K562 (cell line): ENCODE results near the gene MVP. TPM values are rescaled to one million over a fixed set of nuclear protein-coding genes. Genes with fewer than 3 reads are reported as not detected.

Experiments
- ATAC-seq: fragments of 200-7000 bp; cut with Tn5 transposase; 3 replicates; pipeline ENCODE4 v1.9.1; 2020; ENCODE audit warnings: moderate library complexity
- BruUV-seq: library from RNA; stranded (reverse); fragments of 400-500 nt; replicated peaks from 2 replicates; lab custom pipeline; 2021; lab: Mats Ljungman, UMichigan
- CTCF ChIA-PET: fragments of 300-600 bp; formaldehyde crosslinking; extraction: SDS; loops from one replicate; lab custom pipeline; 2021; ENCODE audit warnings: low intra/inter-chr PET ratio; lab: Yijun Ruan, JAX
- POLR2A ChIA-PET: fragments of 300-600, 350-650 bp; sonication (Branson Sonifier 250); formaldehyde crosslinking; extraction: SDS; loops from one replicate; lab custom pipeline; 2021; ENCODE audit warnings: antibody characterized with exemption, inconsistent platforms; lab: Yijun Ruan, JAX
- DNase-seq, 4 experiments: peaks; one replicate each; pipeline versions ENCODE4 v3.0.0 to v3.0.0-alpha.2; 2011 to 2018; ENCODE audit warnings: low spot score in 3 of 4, mixed read lengths in 3 of 4; ENCODE audit errors: extremely low read depth in 1 of 4
- FAIRE-seq: peaks from 2 replicates; lab custom pipeline; 2011; peaks lifted over from hg19 to GRCh38; lab: Jason Lieb, UNC
- H2AFZ ChIP-seq: 2 replicates; pipeline ENCODE4 v1.6.0; 2011; ENCODE audit warnings: low read depth, low read length, control low read depth, inconsistent platforms
- H3K27ac ChIP-seq: fragments of 200-600 bp; 3 replicates; pipeline ENCODE4 v1.8.0; 2011; ENCODE audit warnings: low read depth, mild to moderate bottlenecking, control low read depth, inconsistent platforms, low read length, moderate library complexity, mixed read lengths; ENCODE audit errors: extremely low read depth
- H3K27me3 ChIP-seq, 2 experiments: fragments of 300-600 bp in 1 of 2; 2 replicates in 1 of 2; 3 replicates in 1 of 2; pipeline versions ENCODE4 v1.6.0 to v1.8.0; 2011; ENCODE audit warnings: inconsistent platforms in 2 of 2, low read length in 2 of 2, mild to moderate bottlenecking in 1 of 2, mixed read lengths in 1 of 2, moderate library complexity in 1 of 2; ENCODE audit not compliant: control insufficient read depth in 2 of 2, insufficient read depth in 2 of 2
- H3K36me3 ChIP-seq: fragments of 300-600 bp; 3 replicates; pipeline ENCODE4 v1.8.0; 2011; ENCODE audit warnings: mild to moderate bottlenecking, low read length, inconsistent platforms; ENCODE audit not compliant: control insufficient read depth, insufficient read depth
- H3K4me1 ChIP-seq, 2 experiments: fragments of 200-600 bp in 1 of 2; replicated peaks in 1 of 2; 2 replicates in 1 of 2; 3 replicates in 1 of 2; pipeline versions ENCODE4 v1.5.1 to v1.8.0; 2011; ENCODE audit warnings: inconsistent platforms in 2 of 2, low read length in 2 of 2, mild to moderate bottlenecking in 1 of 2, mixed read lengths in 1 of 2, moderate library complexity in 1 of 2; ENCODE audit not compliant: control insufficient read depth in 2 of 2, insufficient read depth in 2 of 2
- H3K4me2 ChIP-seq: 2 replicates; pipeline ENCODE4 v1.6.1; 2011; ENCODE audit warnings: low read length, control low read depth, inconsistent platforms, mixed read lengths; ENCODE audit not compliant: insufficient read depth
- H3K4me3 ChIP-seq: fragments of 200-600 bp; sonication (generic), shearing (Covaris generic); 2 replicates; pipeline ENCODE4 v1.5.1; 2016; ENCODE audit warnings: control low read depth, inconsistent platforms
- H3K79me2 ChIP-seq: fragments of 200-600 bp; 3 replicates; pipeline ENCODE4 v1.8.0; 2011; ENCODE audit warnings: low read length, inconsistent platforms; ENCODE audit not compliant: control insufficient read depth, insufficient read depth
- H3K9ac ChIP-seq, 2 experiments: 2 replicates each; pipeline versions ENCODE4 v1.6.0 to v1.6.1; 2011; ENCODE audit warnings: low read depth in 2 of 2, low read length in 2 of 2, control low read depth in 1 of 2, inconsistent platforms in 1 of 2, mild to moderate bottlenecking in 1 of 2, mixed read lengths in 1 of 2; ENCODE audit not compliant: insufficient read depth in 1 of 2
- H3K9me1 ChIP-seq: one replicate; pipeline ENCODE4 v1.6.0; 2011; ENCODE audit warnings: inconsistent platforms, mild to moderate bottlenecking, low read length, moderate library complexity; ENCODE audit not compliant: control insufficient read depth, insufficient read depth
- H3K9me3 ChIP-seq: replicated peaks from 2 replicates; pipeline ENCODE4 v1.5.1; 2011; ENCODE audit warnings: low read depth, low read length, inconsistent platforms; ENCODE audit not compliant: control insufficient read depth, insufficient read depth
- H4K20me1 ChIP-seq: replicated peaks from 2 replicates; pipeline ENCODE4 v1.6.1; 2011; ENCODE audit warnings: low read length, inconsistent platforms, mixed read lengths; ENCODE audit not compliant: control insufficient read depth, insufficient read depth
- CBX5 ChIP-seq: IDR thresholded peaks from 2 replicates; pipeline ENCODE4 v1.6.1; 2014; ENCODE audit warnings: low read depth, borderline replicate concordance
- CHCHD3 ChIP-seq: fragments of 250-450 bp; sonication (Bioruptor Pico); IDR thresholded peaks from 2 replicates; pipeline ENCODE4 v2.1.2; 2022; ENCODE audit warnings: mild to moderate bottlenecking
- CXXC5 ChIP-seq: fragments of 250-450 bp; sonication (Bioruptor Pico); IDR thresholded peaks from 2 replicates; pipeline ENCODE4 v1.8.0; 2022; ENCODE audit warnings: inconsistent platforms, mild to moderate bottlenecking, moderate library complexity
- ELK1 ChIP-seq: sonication (generic); formaldehyde crosslinking; IDR thresholded peaks from 2 replicates; pipeline ENCODE4 v1.8.1; 2022; ENCODE audit warnings: missing genetic modification reagents
- FOS ChIP-seq: IDR thresholded peaks from 3 replicates; pipeline ENCODE4 v1.6.1; 2011; ENCODE audit not compliant: insufficient read length; ENCODE audit errors: extremely low read depth
- HNRNPL ChIP-seq: fragments of 200-400 bp; formaldehyde crosslinking; IDR thresholded peaks from 2 replicates; pipeline ENCODE4 v1.6.1; 2017; ENCODE audit warnings: low read depth, mild to moderate bottlenecking, low read length
- MAX ChIP-seq: sonication (generic); formaldehyde crosslinking; IDR thresholded peaks from 2 replicates; pipeline ENCODE4 v1.9.0; 2022; ENCODE audit warnings: mild to moderate bottlenecking, missing genetic modification reagents
- MYC ChIP-seq, 2 experiments: fragments of 250-450 bp in 1 of 2; sonication (Bioruptor Pico) in 1 of 2; IDR thresholded peaks; 2 replicates each; pipeline versions ENCODE4 v1.5.1 to v1.6.1; 2012 to 2021; ENCODE audit warnings: low read depth in 2 of 2, borderline replicate concordance in 1 of 2, improper control_type of control experiment in 1 of 2, low read length in 1 of 2, mild to moderate bottlenecking in 1 of 2, moderate library complexity in 1 of 2
- RBFOX2 ChIP-seq: fragments of 200-400 bp; formaldehyde crosslinking; IDR thresholded peaks from 2 replicates; pipeline ENCODE4 v1.6.1; 2017; ENCODE audit warnings: low read depth, mild to moderate bottlenecking, low read length, moderate library complexity
- RCOR1 ChIP-seq, 2 experiments: IDR thresholded peaks; 2 replicates each; pipeline ENCODE4 v1.6.1; 2012; ENCODE audit warnings: low read depth in 2 of 2, low read length in 2 of 2, borderline replicate concordance in 1 of 2, improper control_type of control experiment in 1 of 2
- RHOXF2B ChIP-seq: fragments of 250-450 bp; sonication (Bioruptor Pico); conservative IDR thresholded peaks from 2 replicates; pipeline ENCODE4 v1.5.1; 2021
- SMC3 ChIP-seq: conservative IDR thresholded peaks from 2 replicates; pipeline ENCODE4 v1.6.1; 2011; ENCODE audit warnings: low read depth, low read length, improper control_type of control experiment; ENCODE audit not compliant: insufficient read depth
- ZEB2 ChIP-seq: fragments of 450-650 bp; IDR thresholded peaks from 2 replicates; pipeline ENCODE4 v1.6.1; 2016
- ZNF23 ChIP-seq: fragments of 250-450 bp; sonication (Bioruptor Pico); IDR thresholded peaks from 2 replicates; pipeline ENCODE4 v1.4.0; 2020; ENCODE audit warnings: mild to moderate bottlenecking
- ZNF239 ChIP-seq: fragments of 250-450 bp; sonication (Bioruptor Pico); IDR thresholded peaks from 2 replicates; pipeline ENCODE4 v1.4.0; 2020; ENCODE audit warnings: mild to moderate bottlenecking
- ZNF408 ChIP-seq: fragments of 250-450 bp; sonication (Bioruptor Pico); IDR thresholded peaks from 2 replicates; pipeline ENCODE4 v1.4.0; 2020; ENCODE audit warnings: low read depth, mild to moderate bottlenecking, moderate library complexity
- ZSCAN32 ChIP-seq: fragments of 450-650 bp; formaldehyde crosslinking; IDR thresholded peaks from 2 replicates; pipeline ENCODE4 v1.4.0; 2020; ENCODE audit warnings: mild to moderate bottlenecking, moderate library complexity
- WGBS: fragments of 100-300 bp; shearing (Covaris generic); methylation state at CpG from one replicate; pipeline ENCODE4 v1.1.6; 2016; ENCODE audit warnings: low coverage, mixed read lengths; ENCODE audit not compliant: insufficient coverage; ENCODE audit errors: missing lambda C conversion rate; 5-methylcytosine and 5-hydroxymethylcytosine counted together
- in situ Hi-C: fragments of 300-500 bp; cut with MboI; formaldehyde crosslinking; loops from 4 replicates; pipeline ENCODE4 v1.15.0; 2018; ENCODE audit warnings: inconsistent platforms, mixed read lengths
- intact Hi-C: fragments of 100-400 bp; cut with micrococcal nuclease; formaldehyde crosslinking; loops from 2 replicates; pipeline ENCODE4 v1.14.2; 2022
- polyA plus RNA-seq, 8 experiments: library from polyadenylated mRNA; depleted of rRNA in 4 of 8; stranded (reverse) in 5 of 8; unstranded in 3 of 8; fragments of >200 nt; fragmentation: Nextera tagmentation in 2 of 8; fragmentation: Illumina TruSeq in 1 of 8; extraction: Ambion mirVana in 2 of 8; extraction: Trizol in 1 of 8; gene quantifications; 2 replicates each; pipeline versions ENCODE4 v1.2.1 to v1.2.3, GENCODE V29; 2011 to 2014; ENCODE audit warnings: inconsistent platforms in 1 of 8, missing spikeins in 1 of 8
- total RNA-seq, 7 experiments: library from RNA; depleted of rRNA in 6 of 7; stranded (reverse); fragments of >200 nt in 6 of 7; fragmentation: Illumina TruSeq in 2 of 7; extraction: Trizol in 2 of 7; gene quantifications; 2 replicates each; pipeline versions ENCODE4 v1.2.1 to v1.2.3, GENCODE V29; 2011 to 2021; ENCODE audit warnings: low replicate concordance in 1 of 7
- TF ChIP-seq, protein P1 (sequence below): fragments of 450-650 bp; IDR thresholded peaks from 2 replicates; pipeline ENCODE4 v1.6.1; 2016; ENCODE audit warnings: low read depth, mild to moderate bottlenecking, moderate library complexity
- TF ChIP-seq, protein P2 (sequence below): fragments of 200-800 bp; sonication (Bioruptor generic); IDR thresholded peaks from 2 replicates; pipeline ENCODE4 v1.6.1; 2017; ENCODE audit warnings: missing genetic modification characterization, missing compliant biosample characterization

Gene MVP
- total and polyA plus RNA-seq, 9 of the 15 experiments (the other 6 are each of a cell fraction or from before 2014, with no cell fraction given): 0.39 to 1.9 (median 0.76) TPM; not detected in 2

DNA sequence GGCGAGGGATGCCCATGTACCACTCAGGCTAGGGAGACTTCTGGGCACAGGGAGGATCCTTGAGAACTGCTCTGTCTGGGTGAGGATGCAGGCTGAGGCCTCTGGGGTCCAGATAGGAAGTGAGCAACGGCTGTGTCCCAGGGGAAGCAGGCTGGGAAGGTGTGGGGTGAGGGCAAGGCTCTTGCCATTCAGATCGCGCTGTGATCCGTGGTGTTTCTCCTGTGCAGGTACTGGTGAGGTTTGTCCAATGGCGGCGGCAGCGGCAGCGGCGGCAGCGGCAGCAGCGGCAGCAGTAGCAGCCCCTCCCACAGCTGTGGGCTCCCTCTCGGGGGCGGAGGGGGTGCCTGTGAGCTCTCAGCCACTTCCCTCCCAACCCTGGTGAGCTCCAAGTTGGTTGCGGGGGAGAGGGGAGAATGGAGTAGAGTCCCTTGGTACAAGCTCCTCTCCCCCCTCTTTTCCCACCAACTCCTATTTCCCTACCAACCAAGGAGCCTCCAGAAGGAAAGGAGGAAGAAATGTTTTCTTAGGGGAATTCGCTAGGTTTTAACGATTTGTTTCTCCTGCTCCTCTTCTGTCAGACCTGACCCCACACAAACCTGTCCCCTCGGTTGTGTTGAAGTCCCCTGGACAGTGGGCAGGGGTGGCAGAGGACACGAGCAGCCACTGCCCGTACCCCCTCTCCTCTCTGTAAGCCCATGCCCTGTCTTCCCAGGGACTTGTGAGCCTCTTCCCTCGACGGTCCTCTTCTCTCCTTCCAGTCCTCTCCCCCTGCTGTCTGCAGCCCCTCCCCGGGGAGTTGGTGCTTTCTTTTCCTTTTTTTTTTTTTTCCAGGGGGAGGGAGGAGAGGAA, 10.2 kb upstream of the MVP start:
- Histone ChIP-seq H3K9ac (peak overlapping the region; percentile 30 to 100; a peak in 3 of 4 replicates), H3K4me3 (peak overlapping the region; percentile 60), H3K9me1 (no peaks in the 10 kb centered on the region), H3K4me1 (peaks cover 40 to 83% of the 10 kb centered on the region in 2 experiments), H3K36me3 (peaks cover 36% of the 10 kb centered on the region), H3K79me2 (peaks cover 40% of the 10 kb centered on the region), H3K9me3 (no peaks in the 10 kb centered on the region), H3K27ac (peak overlapping the region; percentile 88), H4K20me1 (peaks cover 23% of the 10 kb centered on the region; the same call in 1 of the 2 replicates), H3K4me2 (peak overlapping the region; percentile 91), H3K27me3 (no peaks in the 10 kb centered on the region), H2AFZ (no peak overlapping the region)
- intact Hi-C loops (loop anchor here (10.0 kb wide), 1 partner anchor 215 kb away; the partner anchor contains the start of gene C16orf92), in situ Hi-C loops (no loop called here)
- WGBS: 15% methylated on average over 15 of the region's 23 CpGs
- ATAC-seq (peak; percentile 2; the same call in 1 of the 3 replicates), DNase-seq (peak in 2 of 4 experiments; percentile 53 to 65), FAIRE-seq (peak; percentile 75)
- no TSS peak for BruUV-seq
- CTCF ChIA-PET: no interaction called here
- POLR2A ChIA-PET: interaction anchor here (0.7 to 1.3 kb wide), 5 partner anchors 8 to 110 kb away, joined by 3 to 4 read pairs (median 3); no protein-coding TSS in a partner anchor
- no peak for TF ChIP-seq ZNF239 (CRISPR knock-in tag)
- TF ChIP-seq HNRNPL: no peak
- TF ChIP-seq, protein P1, sequence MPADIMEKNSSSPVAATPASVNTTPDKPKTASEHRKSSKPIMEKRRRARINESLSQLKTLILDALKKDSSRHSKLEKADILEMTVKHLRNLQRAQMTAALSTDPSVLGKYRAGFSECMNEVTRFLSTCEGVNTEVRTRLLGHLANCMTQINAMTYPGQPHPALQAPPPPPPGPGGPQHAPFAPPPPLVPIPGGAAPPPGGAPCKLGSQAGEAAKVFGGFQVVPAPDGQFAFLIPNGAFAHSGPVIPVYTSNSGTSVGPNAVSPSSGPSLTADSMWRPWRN: no peak
- no peak for TF ChIP-seq RHOXF2B (CRISPR knock-in tag)
- TF ChIP-seq MYC (IDR thresholded peaks at IDR 0.05; ENCODE audit: low read depth, low read length): no peak
- no peak for TF ChIP-seq MYC (CRISPR knock-in tag; IDR thresholded peaks at IDR 0.05; ENCODE audit: borderline replicate concordance, low read depth)
- TF ChIP-seq ELK1 (CRISPR knock-in tag): no peak
- no peak for TF ChIP-seq CBX5
- TF ChIP-seq ZSCAN32 (CRISPR knock-in tag): no peak
- TF ChIP-seq, protein P2, sequence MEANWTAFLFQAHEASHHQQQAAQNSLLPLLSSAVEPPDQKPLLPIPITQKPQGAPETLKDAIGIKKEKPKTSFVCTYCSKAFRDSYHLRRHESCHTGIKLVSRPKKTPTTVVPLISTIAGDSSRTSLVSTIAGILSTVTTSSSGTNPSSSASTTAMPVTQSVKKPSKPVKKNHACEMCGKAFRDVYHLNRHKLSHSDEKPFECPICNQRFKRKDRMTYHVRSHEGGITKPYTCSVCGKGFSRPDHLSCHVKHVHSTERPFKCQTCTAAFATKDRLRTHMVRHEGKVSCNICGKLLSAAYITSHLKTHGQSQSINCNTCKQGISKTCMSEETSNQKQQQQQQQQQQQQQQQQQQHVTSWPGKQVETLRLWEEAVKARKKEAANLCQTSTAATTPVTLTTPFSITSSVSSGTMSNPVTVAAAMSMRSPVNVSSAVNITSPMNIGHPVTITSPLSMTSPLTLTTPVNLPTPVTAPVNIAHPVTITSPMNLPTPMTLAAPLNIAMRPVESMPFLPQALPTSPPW (CRISPR knock-in tag): peak; percentile 54
- TF ChIP-seq CXXC5 (CRISPR knock-in tag): 0 out of 2 replicates have a peak, but pooled peaks have one; percentile 38
- TF ChIP-seq ZNF408 (CRISPR knock-in tag): no peak
- no peak for TF ChIP-seq RCOR1 (IDR thresholded peaks at IDR 0.05; ENCODE audit: borderline replicate concordance in 1 of 2, low read depth in 2 of 2, low read length in 2 of 2)
- no peak for TF ChIP-seq SMC3
- TF ChIP-seq CHCHD3: no peak
- no peak for TF ChIP-seq MAX (CRISPR knock-in tag)
- no peak for TF ChIP-seq FOS
- TF ChIP-seq ZEB2: no peak
- TF ChIP-seq RBFOX2: peak; percentile 40
- no peak for TF ChIP-seq ZNF23 (CRISPR knock-in tag)
